ENCODE measurements around the gene ZSCAN12. TPM values are rescaled to one million over a fixed set of nuclear protein-coding genes. Genes with fewer than 3 reads are reported as not detected.
A peak's percentile ranks its signal among the peaks of the same experiment; 100 is the strongest.

ZSCAN12 gene
- total and polyA plus RNA-seq, 2 of the 13 experiments (the other 11 are each of a cell fraction or from before 2014, with no cell fraction given) = 2.8 to 8.9 TPM

DNA sequence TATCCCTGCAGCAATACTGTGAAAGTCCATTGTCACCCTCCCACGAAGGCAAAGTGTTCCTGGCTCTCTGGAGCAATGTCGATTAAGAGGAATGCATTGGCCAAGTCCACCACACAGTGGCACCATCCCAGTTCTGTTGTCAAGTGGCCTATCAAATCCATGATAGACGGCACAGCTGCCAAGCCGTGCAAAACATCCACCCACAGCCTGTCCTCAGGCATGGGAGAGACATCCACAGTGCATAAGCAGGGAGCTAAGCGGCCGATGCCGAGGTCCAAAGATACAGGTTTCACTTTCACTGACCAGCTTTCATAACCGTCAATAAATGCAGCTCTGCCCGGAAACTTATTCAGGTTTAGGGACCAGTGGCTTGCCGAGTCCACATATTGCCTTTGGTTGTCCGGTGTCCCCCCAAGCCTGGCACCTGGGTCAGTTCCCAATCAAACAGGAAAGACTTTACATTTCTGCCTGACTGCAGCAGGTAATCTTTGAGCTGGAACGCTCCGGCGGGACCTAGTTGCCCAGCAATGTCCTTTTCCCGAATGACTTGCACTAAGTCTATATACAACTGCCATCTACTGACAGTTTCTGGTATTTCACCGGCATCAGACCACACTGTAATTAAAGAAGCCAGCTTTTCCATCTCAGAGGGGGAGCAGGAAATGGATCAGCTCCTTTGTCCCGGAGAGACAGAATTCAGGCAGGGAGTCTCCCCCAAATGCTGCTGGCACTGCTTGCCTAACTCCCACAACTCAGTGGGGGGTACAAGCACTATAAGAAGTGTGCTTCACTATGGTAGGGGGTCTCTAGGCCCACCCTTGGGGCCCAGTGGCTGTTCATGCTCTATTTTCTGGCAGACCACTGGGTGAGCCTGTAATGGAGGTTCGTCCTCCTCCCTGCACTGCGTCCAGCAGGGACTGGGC lies 43.5 kb downstream of the ZSCAN12 start (continued):
- TF ChIP-seq ZNF773 (CRISPR knock-in tag; IDR thresholded peaks at IDR 0.05; ENCODE audit: borderline replicate concordance) (no peak), FOXO1 (CRISPR knock-in tag; IDR thresholded peaks at IDR 0.05) (no peak), RFXAP (CRISPR knock-in tag; IDR thresholded peaks at IDR 0.05; ENCODE audit: borderline replicate concordance) (0 out of 2 replicates have a peak, but pooled peaks have one; percentile 63), KMT2B (CRISPR knock-in tag; IDR thresholded peaks at IDR 0.05) (peak; percentile 82), ZSCAN21 (CRISPR knock-in tag; IDR thresholded peaks at IDR 0.05; ENCODE audit: borderline replicate concordance) (no peak), KDM5A (IDR thresholded peaks at IDR 0.05; ENCODE audit: borderline replicate concordance, low read length) (peak; percentile 90; the same call in 1 of the 2 replicates), POLR2A (IDR thresholded peaks at IDR 0.05; ENCODE audit: insufficient read depth in 1 of 2, low read depth in 2 of 2, low read length in 2 of 2) (peak in 1 of 2 experiments; percentile 65; a peak in 1 of 4 replicates), CHD4 (IDR thresholded peaks at IDR 0.05; ENCODE audit: borderline replicate concordance, low read length) (no peak; the same call in 1 of the 2 replicates), ZNF546 (CRISPR knock-in tag; conservative IDR thresholded peaks at IDR 0.05) (no peak), ZNF768 (CRISPR knock-in tag; IDR thresholded peaks at IDR 0.05) (no peak; the same call in 1 of the 2 replicates)
- TF ChIP-seq, protein P1, sequence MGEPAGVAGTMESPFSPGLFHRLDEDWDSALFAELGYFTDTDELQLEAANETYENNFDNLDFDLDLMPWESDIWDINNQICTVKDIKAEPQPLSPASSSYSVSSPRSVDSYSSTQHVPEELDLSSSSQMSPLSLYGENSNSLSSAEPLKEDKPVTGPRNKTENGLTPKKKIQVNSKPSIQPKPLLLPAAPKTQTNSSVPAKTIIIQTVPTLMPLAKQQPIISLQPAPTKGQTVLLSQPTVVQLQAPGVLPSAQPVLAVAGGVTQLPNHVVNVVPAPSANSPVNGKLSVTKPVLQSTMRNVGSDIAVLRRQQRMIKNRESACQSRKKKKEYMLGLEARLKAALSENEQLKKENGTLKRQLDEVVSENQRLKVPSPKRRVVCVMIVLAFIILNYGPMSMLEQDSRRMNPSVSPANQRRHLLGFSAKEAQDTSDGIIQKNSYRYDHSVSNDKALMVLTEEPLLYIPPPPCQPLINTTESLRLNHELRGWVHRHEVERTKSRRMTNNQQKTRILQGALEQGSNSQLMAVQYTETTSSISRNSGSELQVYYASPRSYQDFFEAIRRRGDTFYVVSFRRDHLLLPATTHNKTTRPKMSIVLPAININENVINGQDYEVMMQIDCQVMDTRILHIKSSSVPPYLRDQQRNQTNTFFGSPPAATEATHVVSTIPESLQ (CRISPR knock-in tag; conservative IDR thresholded peaks at IDR 0.05) = 0 out of 2 replicates have a peak, but pooled peaks have one; percentile 79
- TF ChIP-seq, protein P2, sequence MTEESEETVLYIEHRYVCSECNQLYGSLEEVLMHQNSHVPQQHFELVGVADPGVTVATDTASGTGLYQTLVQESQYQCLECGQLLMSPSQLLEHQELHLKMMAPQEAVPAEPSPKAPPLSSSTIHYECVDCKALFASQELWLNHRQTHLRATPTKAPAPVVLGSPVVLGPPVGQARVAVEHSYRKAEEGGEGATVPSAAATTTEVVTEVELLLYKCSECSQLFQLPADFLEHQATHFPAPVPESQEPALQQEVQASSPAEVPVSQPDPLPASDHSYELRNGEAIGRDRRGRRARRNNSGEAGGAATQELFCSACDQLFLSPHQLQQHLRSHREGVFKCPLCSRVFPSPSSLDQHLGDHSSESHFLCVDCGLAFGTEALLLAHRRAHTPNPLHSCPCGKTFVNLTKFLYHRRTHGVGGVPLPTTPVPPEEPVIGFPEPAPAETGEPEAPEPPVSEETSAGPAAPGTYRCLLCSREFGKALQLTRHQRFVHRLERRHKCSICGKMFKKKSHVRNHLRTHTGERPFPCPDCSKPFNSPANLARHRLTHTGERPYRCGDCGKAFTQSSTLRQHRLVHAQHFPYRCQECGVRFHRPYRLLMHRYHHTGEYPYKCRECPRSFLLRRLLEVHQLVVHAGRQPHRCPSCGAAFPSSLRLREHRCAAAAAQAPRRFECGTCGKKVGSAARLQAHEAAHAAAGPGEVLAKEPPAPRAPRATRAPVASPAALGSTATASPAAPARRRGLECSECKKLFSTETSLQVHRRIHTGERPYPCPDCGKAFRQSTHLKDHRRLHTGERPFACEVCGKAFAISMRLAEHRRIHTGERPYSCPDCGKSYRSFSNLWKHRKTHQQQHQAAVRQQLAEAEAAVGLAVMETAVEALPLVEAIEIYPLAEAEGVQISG (CRISPR knock-in tag; IDR thresholded peaks at IDR 0.05) = peak; percentile 97
- TF ChIP-seq, protein P3, sequence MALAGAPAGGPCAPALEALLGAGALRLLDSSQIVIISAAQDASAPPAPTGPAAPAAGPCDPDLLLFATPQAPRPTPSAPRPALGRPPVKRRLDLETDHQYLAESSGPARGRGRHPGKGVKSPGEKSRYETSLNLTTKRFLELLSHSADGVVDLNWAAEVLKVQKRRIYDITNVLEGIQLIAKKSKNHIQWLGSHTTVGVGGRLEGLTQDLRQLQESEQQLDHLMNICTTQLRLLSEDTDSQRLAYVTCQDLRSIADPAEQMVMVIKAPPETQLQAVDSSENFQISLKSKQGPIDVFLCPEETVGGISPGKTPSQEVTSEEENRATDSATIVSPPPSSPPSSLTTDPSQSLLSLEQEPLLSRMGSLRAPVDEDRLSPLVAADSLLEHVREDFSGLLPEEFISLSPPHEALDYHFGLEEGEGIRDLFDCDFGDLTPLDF (CRISPR knock-in tag; IDR thresholded peaks at IDR 0.05) = no peak
- TF ChIP-seq, protein P4, sequence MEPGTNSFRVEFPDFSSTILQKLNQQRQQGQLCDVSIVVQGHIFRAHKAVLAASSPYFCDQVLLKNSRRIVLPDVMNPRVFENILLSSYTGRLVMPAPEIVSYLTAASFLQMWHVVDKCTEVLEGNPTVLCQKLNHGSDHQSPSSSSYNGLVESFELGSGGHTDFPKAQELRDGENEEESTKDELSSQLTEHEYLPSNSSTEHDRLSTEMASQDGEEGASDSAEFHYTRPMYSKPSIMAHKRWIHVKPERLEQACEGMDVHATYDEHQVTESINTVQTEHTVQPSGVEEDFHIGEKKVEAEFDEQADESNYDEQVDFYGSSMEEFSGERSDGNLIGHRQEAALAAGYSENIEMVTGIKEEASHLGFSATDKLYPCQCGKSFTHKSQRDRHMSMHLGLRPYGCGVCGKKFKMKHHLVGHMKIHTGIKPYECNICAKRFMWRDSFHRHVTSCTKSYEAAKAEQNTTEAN (CRISPR knock-in tag; conservative IDR thresholded peaks at IDR 0.05) = no peak
- TF ChIP-seq, protein P5, sequence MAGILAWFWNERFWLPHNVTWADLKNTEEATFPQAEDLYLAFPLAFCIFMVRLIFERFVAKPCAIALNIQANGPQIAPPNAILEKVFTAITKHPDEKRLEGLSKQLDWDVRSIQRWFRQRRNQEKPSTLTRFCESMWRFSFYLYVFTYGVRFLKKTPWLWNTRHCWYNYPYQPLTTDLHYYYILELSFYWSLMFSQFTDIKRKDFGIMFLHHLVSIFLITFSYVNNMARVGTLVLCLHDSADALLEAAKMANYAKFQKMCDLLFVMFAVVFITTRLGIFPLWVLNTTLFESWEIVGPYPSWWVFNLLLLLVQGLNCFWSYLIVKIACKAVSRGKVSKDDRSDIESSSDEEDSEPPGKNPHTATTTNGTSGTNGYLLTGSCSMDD (CRISPR knock-in tag; IDR thresholded peaks at IDR 0.05) = no peak
- TF ChIP-seq, protein P6, sequence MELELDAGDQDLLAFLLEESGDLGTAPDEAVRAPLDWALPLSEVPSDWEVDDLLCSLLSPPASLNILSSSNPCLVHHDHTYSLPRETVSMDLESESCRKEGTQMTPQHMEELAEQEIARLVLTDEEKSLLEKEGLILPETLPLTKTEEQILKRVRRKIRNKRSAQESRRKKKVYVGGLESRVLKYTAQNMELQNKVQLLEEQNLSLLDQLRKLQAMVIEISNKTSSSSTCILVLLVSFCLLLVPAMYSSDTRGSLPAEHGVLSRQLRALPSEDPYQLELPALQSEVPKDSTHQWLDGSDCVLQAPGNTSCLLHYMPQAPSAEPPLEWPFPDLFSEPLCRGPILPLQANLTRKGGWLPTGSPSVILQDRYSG (CRISPR knock-in tag; IDR thresholded peaks at IDR 0.05) = no peak
- TF ChIP-seq, protein P7, sequence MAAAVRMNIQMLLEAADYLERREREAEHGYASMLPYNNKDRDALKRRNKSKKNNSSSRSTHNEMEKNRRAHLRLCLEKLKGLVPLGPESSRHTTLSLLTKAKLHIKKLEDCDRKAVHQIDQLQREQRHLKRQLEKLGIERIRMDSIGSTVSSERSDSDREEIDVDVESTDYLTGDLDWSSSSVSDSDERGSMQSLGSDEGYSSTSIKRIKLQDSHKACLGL (CRISPR knock-in tag; IDR thresholded peaks at IDR 0.05) = no peak

Measured in HepG2 (cell line).